A204.1 (cell line): ENCODE data around the gene GLI3.

Experiments used
- FAIRE-seq: peaks from 2 replicates; lab custom pipeline; 2012; peaks lifted over from hg19 to GRCh38; lab: Jason Lieb, UNC

The GLI3 gene

GRCh38 chr7:41921453-41921981, 315.5 kb downstream of the GLI3 start:
- no peak for FAIRE-seq

GRCh38 chr7:41918597-41918996, 318.4 kb downstream of the GLI3 start:
- no peak for FAIRE-seq

GRCh38 chr7:41916450-41916927, 320.5 kb downstream of the GLI3 start:
- no peak for FAIRE-seq

GRCh38 chr7:41915871-41916270, 321.1 kb downstream of the GLI3 start:
- no peak for FAIRE-seq

- FAIRE-seq: no peak
Measured at GRCh38 chr7:41912851-41913567, 324.0 kb downstream of the GLI3 start.

- no peak for FAIRE-seq
Measured at GRCh38 chr7:41912426-41912825, 324.6 kb downstream of the GLI3 start.

GRCh38 chr7:41911792-41912191, 325.2 kb downstream of the GLI3 start:
- no peak for FAIRE-seq
